ENCODE results near the gene FPR2. TPM values are rescaled to one million over a fixed set of nuclear protein-coding genes. Genes with fewer than 3 reads are reported as not detected.

FPR2 gene
- total and polyA plus RNA-seq, 2 donors (not counting 3 experiments of a cell fraction or from before 2014, with no cell fraction given): not detected

GRCh38 chr19:51810223-51810622 is 49.2 kb downstream of the FPR2 start:
- POLR2A ChIA-PET: no interaction called here
- no peaks in the 10 kb centered on the region for H3K9me3 ChIP-seq (replicated peaks; ENCODE audit: control insufficient read depth, insufficient read depth, low read length)
- no peaks in the 10 kb centered on the region for H3K4me1 ChIP-seq (ENCODE audit: control insufficient read depth, extremely low read depth, insufficient read depth, low read length)
- no peaks in the 10 kb centered on the region for H3K36me3 ChIP-seq (ENCODE audit: control insufficient read depth in 2 of 2, extremely low read depth in 1 of 2, insufficient read depth in 2 of 2, low read length in 2 of 2)
- H4K20me1 ChIP-seq (replicated peaks; ENCODE audit: control insufficient read depth, extremely low read depth, insufficient read depth, low read length): no peaks in the 10 kb centered on the region
- H3K27me3 ChIP-seq (ENCODE audit: control insufficient read depth in 2 of 2, insufficient read depth in 2 of 2, low read length in 2 of 2): no peaks in the 10 kb centered on the region
- H3K4me2 ChIP-seq (ENCODE audit: insufficient read depth, low read length): no peak overlapping the region
- CTCF ChIA-PET: no interaction called here
- no peaks in the 10 kb centered on the region for H3K79me2 ChIP-seq (ENCODE audit: control insufficient read depth, insufficient read depth, low read length)
- H3K9ac ChIP-seq (replicated peaks; ENCODE audit: extremely low read depth, insufficient read depth, low read length): no peak overlapping the region
- no peaks in the 10 kb centered on the region for H3K9me1 ChIP-seq (replicated peaks; ENCODE audit: control insufficient read depth, extremely low read depth, insufficient read depth, low read length)
- no peak overlapping the region for H2AFZ ChIP-seq (ENCODE audit: low read depth, low read length)
- no peak overlapping the region for H3K4me3 ChIP-seq (replicated peaks in 1 of 3; ENCODE audit: insufficient read depth in 1 of 3, low read depth in 1 of 3, low read length in 3 of 3)
- TF ChIP-seq CTCF (IDR thresholded peaks at IDR 0.05; ENCODE audit: extremely low read depth in 1 of 2, insufficient read depth in 1 of 2, low read depth in 1 of 2, low read length in 2 of 2): no peak
- no peak for TF ChIP-seq MAX (IDR thresholded peaks at IDR 0.05; ENCODE audit: insufficient read depth, insufficient read length)
- no peak for TF ChIP-seq JUN (IDR thresholded peaks at IDR 0.05; ENCODE audit: borderline replicate concordance, insufficient read depth, insufficient read length, low read depth)
- no peak for TF ChIP-seq FOS (IDR thresholded peaks at IDR 0.05; ENCODE audit: borderline replicate concordance, insufficient read depth, low read length)
- no peak for TF ChIP-seq POLR2AphosphoS5 (IDR thresholded peaks at IDR 0.05; ENCODE audit: insufficient read depth, low read depth, low read length)
- TF ChIP-seq EZH2 (IDR thresholded peaks at IDR 0.05; ENCODE audit: borderline replicate concordance, low read depth, low read length, severe bottlenecking): no peak
- TF ChIP-seq MYC (IDR thresholded peaks at IDR 0.05; ENCODE audit: low read depth, low read length): no peak
- TF ChIP-seq POLR2A (IDR thresholded peaks at IDR 0.05; ENCODE audit: low read depth, low read length): no peak
- TF ChIP-seq GATA2 (IDR thresholded peaks at IDR 0.05; ENCODE audit: insufficient read depth, insufficient read length, low read depth, low read length): no peak
- DNase-seq (ENCODE audit: low read depth, low spot score) (no peak), FAIRE-seq (no peak)
- BruUV-seq (replicated peaks): no TSS peak
- dilution Hi-C loops (cut with MboI; ENCODE audit: extremely low pct_ligation_motif_present, low sequenced_read_pairs) (no loop called here), intact Hi-C loops (cut with micrococcal nuclease) (no loop called here)
- H3K27ac ChIP-seq (ENCODE audit: insufficient read depth, low read depth, low read length): no peak overlapping the region

Data from endothelial cell of umbilical vein (primary cell).